Activated CD8-positive, alpha-beta memory T cell treated with anti-CD3 and anti-CD28 coated beads for 24 hours (primary cell): ENCODE data around the gene DIPK1A.

Source experiments
- DNase-seq: peaks from one replicate; pipeline ENCODE4 v3.0.0-alpha.2; 2020

DIPK1A gene

GRCh38 chr1:92834617-92835016 is 126.6 kb downstream of the DIPK1A start:
- no peak for DNase-seq

DNA sequence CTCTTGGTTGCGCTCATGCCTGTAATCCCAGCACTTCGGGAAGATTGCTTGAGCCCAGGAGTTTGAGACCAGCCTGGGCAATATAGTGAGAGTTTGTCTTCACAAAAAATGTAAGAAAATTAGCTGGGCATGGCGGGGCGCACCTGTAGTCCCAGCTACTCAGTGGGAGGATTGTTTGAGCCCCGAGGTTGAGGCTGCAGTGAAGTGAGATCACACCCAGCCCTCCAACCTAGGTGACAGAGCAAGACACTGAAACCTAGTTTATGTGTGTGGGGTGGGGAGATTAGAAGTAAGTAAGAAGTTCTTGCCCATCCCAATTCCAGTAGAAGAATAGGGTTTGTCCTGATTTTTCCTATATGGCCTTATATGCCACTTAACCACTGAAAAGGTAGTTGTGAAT is 127.4 kb downstream of the DIPK1A start:
- DNase-seq, result peak; percentile 60

DNA sequence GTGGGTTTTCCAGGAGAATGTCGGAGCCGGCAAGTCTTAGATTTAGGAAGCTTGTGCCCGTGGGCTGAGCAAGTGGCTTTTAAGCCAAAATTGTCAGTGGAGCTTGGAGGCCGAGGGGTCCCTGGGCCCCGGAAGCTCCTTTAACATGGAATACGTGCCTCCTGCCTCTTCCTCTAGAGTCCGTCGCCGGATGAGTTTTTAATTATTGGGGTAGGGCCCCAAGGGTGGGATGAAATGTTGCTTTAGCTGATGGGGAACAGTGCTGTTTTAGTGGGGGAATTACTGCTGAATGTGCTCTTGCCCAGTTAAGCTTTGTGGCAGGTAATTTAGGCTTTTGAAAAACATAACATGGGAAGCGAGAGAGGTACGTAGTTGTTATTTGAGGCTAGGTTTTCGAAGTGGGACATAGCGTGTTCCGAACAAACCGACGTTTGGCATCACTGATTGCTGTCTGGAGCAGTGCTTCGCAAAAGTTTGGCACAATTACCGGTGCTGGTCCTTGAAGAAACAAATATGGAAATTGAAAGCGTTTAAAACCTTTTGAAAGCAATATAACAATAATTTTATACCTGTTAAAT is 128.6 kb downstream of the DIPK1A start:
- DNase-seq, result no peak

- peak; percentile 99 for DNase-seq
Measured at GRCh38 chr1:92831762-92832536, 129.3 kb downstream of the DIPK1A start, which contains the start of gene RPL5. RPL5 (plus strand) TSS chr1:92832040; CDS start chr1:92832115, 75 bp downstream.

- DNase-seq, result peak; percentile 62
Measured at GRCh38 chr1:92831368-92831761, 129.9 kb downstream of the DIPK1A start.

GRCh38 chr1:92826792-92827191 is 134.5 kb downstream of the DIPK1A start:
- DNase-seq, result no peak

DNA sequence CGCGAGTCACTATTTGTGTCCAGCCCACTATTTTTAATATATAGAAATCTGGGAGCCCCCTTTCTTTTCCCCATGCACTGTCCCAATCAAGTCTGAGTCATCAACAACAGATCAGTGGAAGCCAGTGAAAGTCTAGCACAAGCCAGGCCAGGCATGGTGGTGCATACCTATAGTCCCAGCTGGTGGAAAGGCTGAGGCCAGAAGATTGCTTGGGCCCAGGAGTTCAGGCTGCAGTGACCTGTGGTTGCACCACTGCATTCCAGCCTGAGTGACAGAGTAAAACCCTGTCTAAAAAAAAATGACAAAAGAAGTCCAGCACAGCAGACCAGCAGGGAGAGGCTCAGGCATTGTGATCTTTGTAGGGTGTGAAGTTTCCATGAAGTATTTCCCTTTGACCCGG is 138.4 kb downstream of the DIPK1A start:
- no peak for DNase-seq

DNA sequence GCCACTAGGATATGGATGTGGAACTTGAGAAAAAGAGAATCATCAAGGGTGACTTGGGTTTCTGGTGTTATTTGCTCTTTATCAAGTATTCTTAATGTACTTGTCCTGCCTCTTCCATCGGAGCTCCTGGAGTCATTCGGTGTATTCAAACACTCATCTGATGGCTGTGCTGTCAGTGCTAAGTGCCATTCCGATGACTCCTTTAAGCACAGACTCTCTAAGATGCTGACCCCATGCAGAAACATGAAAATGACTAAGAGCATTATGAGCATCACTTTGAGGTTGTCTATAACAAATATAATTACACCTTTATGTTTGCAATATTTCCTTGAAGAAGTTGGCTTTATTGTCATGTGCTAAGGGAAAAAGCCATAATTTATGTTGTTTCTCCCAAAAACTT is 140.7 kb downstream of the DIPK1A start:
- no peak for DNase-seq

DNA sequence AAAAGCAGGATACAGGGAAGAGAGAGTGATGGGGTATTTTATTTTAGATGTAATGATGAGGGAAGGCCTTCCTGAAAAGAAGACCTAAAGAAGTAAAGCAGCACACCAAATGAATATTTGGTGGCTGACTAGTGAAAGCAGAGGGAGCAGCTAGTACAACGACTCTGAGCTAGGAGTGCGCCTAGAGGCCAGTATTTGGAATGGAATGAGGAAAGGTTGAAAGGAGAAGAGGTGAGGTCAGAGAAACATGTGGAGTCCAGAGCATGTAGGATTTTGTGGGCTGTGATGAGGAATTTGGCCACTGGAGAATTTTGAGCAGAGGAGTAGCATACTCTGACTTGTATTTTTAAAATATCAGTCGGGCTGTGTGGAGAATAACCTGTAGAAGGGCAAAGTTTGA is 141.2 kb downstream of the DIPK1A start:
- DNase-seq, result no peak

- DNase-seq, result no peak
Measured at GRCh38 chr1:92817986-92818764, 143.1 kb downstream of the DIPK1A start.

DNA sequence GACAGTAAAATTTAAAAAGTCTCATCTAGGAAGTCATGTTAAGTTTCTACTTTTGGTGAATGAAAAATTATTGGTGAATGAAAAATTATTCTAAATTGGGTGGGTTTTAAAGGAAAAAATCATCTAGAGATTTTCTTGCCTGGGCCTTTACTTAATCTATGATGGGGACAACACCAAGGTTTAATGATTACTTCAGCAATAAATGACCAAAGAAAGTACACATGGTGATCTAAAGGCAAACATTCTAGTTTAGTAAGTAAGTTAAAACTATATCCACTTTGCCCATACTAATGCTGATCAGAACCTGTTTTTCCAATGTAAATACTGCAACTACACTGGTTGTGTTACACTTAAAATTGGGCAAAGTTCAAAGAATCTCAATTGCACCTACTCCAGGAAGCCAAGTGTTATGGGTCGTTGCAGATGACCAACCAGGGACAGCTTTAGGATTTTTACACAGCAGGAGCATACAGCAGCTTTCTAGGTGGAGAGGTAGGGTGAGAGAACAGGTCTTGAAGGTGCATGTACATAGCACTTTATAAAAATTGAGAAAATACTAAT is 144.0 kb downstream of the DIPK1A start:
- no peak for DNase-seq

- no peak for DNase-seq
Measured at GRCh38 chr1:92816732-92817131, 144.5 kb downstream of the DIPK1A start.

GRCh38 chr1:92808381-92808780 is 152.9 kb downstream of the DIPK1A start:
- no peak for DNase-seq

DNA sequence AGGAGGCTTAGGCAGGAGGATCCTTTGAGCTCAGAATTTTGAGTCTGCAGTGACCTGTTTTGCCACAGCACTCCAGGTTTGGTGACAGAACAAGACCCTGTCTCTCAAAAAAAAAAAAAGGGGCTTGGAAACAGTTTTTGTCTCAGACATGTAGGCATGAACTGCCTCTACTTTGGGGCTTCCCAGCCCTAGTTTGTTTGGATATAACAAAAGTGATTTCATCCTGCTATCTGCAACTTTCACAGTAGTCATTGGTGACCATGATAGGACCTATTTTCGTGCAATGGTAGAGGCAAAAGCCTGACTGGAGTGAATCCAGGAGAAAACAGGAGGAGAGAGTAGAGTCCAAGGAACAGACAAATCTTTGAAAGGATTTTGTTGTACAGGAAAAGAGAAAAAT is 156.0 kb downstream of the DIPK1A start:
- DNase-seq, result no peak

- no peak for DNase-seq
Measured at GRCh38 chr1:92804721-92805201, 156.5 kb downstream of the DIPK1A start.

DNA sequence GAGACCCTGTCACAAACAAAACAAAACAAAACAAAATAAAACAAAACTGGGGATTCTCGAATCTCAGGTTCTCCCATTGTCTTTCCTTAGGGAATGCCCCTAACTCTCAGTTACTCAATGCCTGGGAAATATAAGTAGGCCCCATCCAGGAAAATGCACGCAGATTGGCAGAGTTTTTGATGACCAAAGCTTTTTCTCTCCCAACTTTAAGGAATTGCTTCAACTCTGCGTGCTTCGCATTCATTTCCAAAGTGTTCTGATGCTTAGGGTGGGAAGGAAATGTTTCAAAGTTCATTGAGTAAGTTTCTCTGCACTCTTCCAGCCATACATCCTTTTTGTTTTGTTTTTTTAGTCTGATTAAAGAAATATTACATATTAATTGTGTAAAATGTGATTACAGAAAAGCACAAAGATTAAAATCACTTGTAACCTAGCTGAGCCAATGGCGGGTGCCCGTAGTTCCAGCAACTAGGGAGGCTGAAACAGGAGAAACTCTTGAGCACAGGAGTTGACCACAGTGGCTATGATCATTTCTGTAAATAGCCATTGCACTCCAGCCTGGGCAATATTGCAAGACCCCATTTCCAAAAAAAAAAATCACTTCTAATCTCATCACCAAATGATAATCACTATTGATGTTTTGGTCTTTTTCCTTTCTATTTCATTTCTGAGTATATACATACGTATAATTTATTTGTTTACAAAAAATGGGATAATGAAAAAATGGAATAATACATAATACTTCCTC is 157.9 kb downstream of the DIPK1A start:
- no peak for DNase-seq

DNA sequence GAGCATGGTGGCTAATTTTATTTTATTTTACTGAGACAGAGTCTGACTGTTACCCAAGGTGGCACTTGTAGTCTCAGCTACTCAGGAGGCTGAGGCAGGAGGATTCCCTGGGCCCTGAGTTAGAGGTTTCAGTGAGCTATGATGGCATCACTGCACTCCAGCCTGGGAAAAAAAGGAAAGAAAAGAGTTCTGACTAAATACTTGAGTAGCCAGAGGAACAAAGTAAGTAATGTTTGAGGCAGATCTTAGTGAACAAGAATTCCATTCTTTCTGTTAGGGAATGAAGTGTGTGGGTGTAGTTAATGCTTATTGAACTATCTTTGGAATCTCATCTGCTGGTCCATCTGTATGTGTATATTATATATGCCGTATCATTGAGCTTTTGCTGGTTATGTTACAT is 163.3 kb downstream of the DIPK1A start:
- DNase-seq, result no peak

DNA sequence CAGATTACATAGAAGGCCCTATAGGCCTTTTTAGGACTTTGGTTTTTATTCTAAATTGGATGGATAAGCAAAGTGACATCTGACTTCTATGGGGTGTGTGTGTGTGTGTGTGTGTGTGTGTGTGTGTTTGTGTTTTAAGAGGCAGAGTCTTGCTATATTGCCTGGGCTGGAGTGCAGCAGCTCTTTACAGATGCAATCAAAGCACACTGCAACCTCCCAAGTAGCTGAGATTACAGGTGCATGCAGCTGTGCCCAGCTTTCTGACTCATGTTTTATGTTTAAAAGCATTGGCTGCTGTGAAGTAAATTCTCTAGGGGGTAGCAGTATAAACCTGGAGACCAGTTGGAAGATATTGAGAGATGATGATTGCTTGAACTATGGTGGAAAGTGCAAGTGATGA is 164.0 kb downstream of the DIPK1A start:
- DNase-seq, result no peak

DNA sequence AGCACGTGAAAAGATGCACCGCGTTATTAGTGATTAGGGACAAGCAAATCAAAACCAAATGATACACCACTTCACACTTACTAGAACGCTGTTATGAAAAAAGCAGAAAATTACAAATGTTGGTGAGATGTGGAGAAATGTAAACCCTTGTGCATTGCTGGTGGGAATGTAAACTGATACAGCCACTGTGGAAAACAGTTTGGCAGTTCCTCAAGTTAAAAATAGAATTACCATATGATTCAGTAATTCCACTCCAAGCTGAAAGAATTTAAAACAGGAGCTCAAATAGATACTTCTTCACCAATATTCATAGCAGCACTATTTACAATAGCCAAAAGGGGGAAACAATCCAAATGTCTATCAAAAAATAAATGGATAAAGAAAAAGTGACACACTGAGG is 166.1 kb downstream of the DIPK1A start:
- no peak for DNase-seq

- no peak for DNase-seq
Measured at GRCh38 chr1:92792340-92792782, 168.9 kb downstream of the DIPK1A start.
